HepG2 (cell line): ENCODE measurements around the gene VAMP5. TPM values are rescaled to one million over a fixed set of nuclear protein-coding genes. Genes with fewer than 3 reads are reported as not detected.
A peak's percentile ranks its signal among the peaks of the same experiment; 100 is the strongest.

ENCODE experiments used
- ARID3A ChIP-seq: IDR thresholded peaks from 2 replicates; pipeline ENCODE4 v1.6.1; 2012; ENCODE audit warnings: low read depth, low read length, improper control_type of control experiment
- DPF2 ChIP-seq: sonication (generic); formaldehyde crosslinking; IDR thresholded peaks from 2 replicates; pipeline ENCODE4 v1.4.0; 2020; ENCODE audit warnings: mild to moderate bottlenecking, low read depth, missing genetic modification reagents, borderline replicate concordance
- FOSL2 ChIP-seq: sonication (generic); formaldehyde crosslinking; IDR thresholded peaks from 2 replicates; pipeline ENCODE4 v1.4.0; 2020; ENCODE audit warnings: missing genetic modification reagents
- GMEB1 ChIP-seq: sonication (generic); formaldehyde crosslinking; IDR thresholded peaks from 2 replicates; pipeline ENCODE4 v1.5.1; 2020; ENCODE audit warnings: missing genetic modification reagents, mild to moderate bottlenecking, borderline replicate concordance
- MEIS2 ChIP-seq: sonication (generic); formaldehyde crosslinking; IDR thresholded peaks from 2 replicates; pipeline ENCODE4 v1.9.0; 2021; ENCODE audit warnings: mild to moderate bottlenecking, missing genetic modification reagents
- NAIF1 ChIP-seq: sonication (generic); formaldehyde crosslinking; IDR thresholded peaks from 2 replicates; pipeline ENCODE4 v1.5.0; 2020; ENCODE audit warnings: mild to moderate bottlenecking, missing genetic modification reagents, borderline replicate concordance
- RBAK ChIP-seq: sonication (generic); formaldehyde crosslinking; IDR thresholded peaks from 2 replicates; pipeline ENCODE4 v1.5.1; 2020; ENCODE audit warnings: mild to moderate bottlenecking, missing genetic modification reagents
- RNF219 ChIP-seq: sonication (generic); formaldehyde crosslinking; IDR thresholded peaks from 2 replicates; pipeline ENCODE4 v1.5.0; 2020; ENCODE audit warnings: mild to moderate bottlenecking, missing genetic modification reagents
- RORA ChIP-seq: sonication (generic); formaldehyde crosslinking; IDR thresholded peaks from 2 replicates; pipeline ENCODE4 v1.5.0; 2020; ENCODE audit warnings: mild to moderate bottlenecking, missing genetic modification reagents, moderate library complexity
- SKI ChIP-seq: fragments of 450-650 bp; IDR thresholded peaks from one replicate; pipeline ENCODE4 v1.6.1; 2018; ENCODE audit warnings: mild to moderate bottlenecking; ENCODE audit not compliant: partially characterized antibody
- STAG1 ChIP-seq: sonication (generic); formaldehyde crosslinking; IDR thresholded peaks from 2 replicates; pipeline ENCODE4 v1.4.0; 2020; ENCODE audit warnings: missing genetic modification reagents
- ZBTB14 ChIP-seq: sonication (generic); formaldehyde crosslinking; IDR thresholded peaks from 2 replicates; pipeline ENCODE4 v1.4.0; 2020; ENCODE audit warnings: missing genetic modification reagents
- ZNF225 ChIP-seq: sonication (generic); formaldehyde crosslinking; IDR thresholded peaks from 2 replicates; pipeline ENCODE4 v1.4.0; 2020; ENCODE audit warnings: mild to moderate bottlenecking, missing genetic modification reagents
- ZNF546 ChIP-seq: sonication (generic); formaldehyde crosslinking; conservative IDR thresholded peaks from 2 replicates; pipeline ENCODE4 v1.8.1; 2023; ENCODE audit warnings: mild to moderate bottlenecking, missing genetic modification reagents
- ZNF552 ChIP-seq: sonication (generic); formaldehyde crosslinking; IDR thresholded peaks from 2 replicates; pipeline ENCODE4 v1.9.0; 2022; ENCODE audit warnings: missing genetic modification reagents, mild to moderate bottlenecking, borderline replicate concordance
- ZNF646 ChIP-seq: sonication (generic); formaldehyde crosslinking; IDR thresholded peaks from 2 replicates; pipeline ENCODE4 v1.9.0; 2021; ENCODE audit warnings: mild to moderate bottlenecking, missing genetic modification reagents
- ZNF768 ChIP-seq: sonication (generic); formaldehyde crosslinking; IDR thresholded peaks from 2 replicates; pipeline ENCODE4 v1.4.0; 2020; ENCODE audit warnings: missing genetic modification reagents
- ZNF777 ChIP-seq: sonication (generic); formaldehyde crosslinking; IDR thresholded peaks from 2 replicates; pipeline ENCODE4 v1.4.0; 2020; ENCODE audit warnings: missing genetic modification reagents
- polyA plus RNA-seq, 8 experiments: library from polyadenylated mRNA; depleted of rRNA in 3 of 8; stranded (reverse) in 7 of 8; unstranded in 1 of 8; fragments of >200 nt; fragmentation: Illumina TruSeq in 4 of 8; extraction: Trizol in 4 of 8; gene quantifications; 2 replicates each; pipeline versions ENCODE4 v1.2.1 to v1.2.3, GENCODE V29; 2011 to 2016; ENCODE audit warnings: low read depth in 4 of 8, missing spikeins in 1 of 8, mixed read lengths in 1 of 8; ENCODE audit not compliant: insufficient read depth in 1 of 8
- total RNA-seq, 5 experiments: library from RNA; depleted of rRNA; stranded (reverse); fragments of >200 nt; fragmentation: Illumina TruSeq; extraction: Trizol; gene quantifications; 2 replicates each; pipeline ENCODE4 v1.2.3, GENCODE V29; 2016; ENCODE audit warnings: low read depth in 1 of 5

The VAMP5 gene
- total and polyA plus RNA-seq, 2 of the 13 experiments (the other 11 are each of a cell fraction or from before 2014, with no cell fraction given) = 7.2 to 56.7 TPM

- TF ChIP-seq GMEB1 (CRISPR knock-in tag) = no peak
- no peak for TF ChIP-seq ZNF646 (CRISPR knock-in tag)
- no peak for TF ChIP-seq ZNF225
- TF ChIP-seq RNF219 = no peak
- no peak for TF ChIP-seq NAIF1
- no peak for TF ChIP-seq DPF2 (CRISPR knock-in tag)
- no peak for TF ChIP-seq ZNF777 (CRISPR knock-in tag)
- no peak for TF ChIP-seq ARID3A
- TF ChIP-seq MEIS2 = no peak
- TF ChIP-seq FOSL2 (CRISPR knock-in tag) = peak; percentile 90
- TF ChIP-seq ZBTB14 = no peak
- TF ChIP-seq ZNF768 (CRISPR knock-in tag) = no peak
- TF ChIP-seq ZNF552 (CRISPR knock-in tag) = no peak
- TF ChIP-seq STAG1 = no peak
- TF ChIP-seq RORA (CRISPR knock-in tag) = no peak
- TF ChIP-seq ZNF546 (CRISPR knock-in tag) = no peak
- no peak for TF ChIP-seq SKI
- no peak for TF ChIP-seq RBAK (CRISPR knock-in tag)
Measured at GRCh38 chr2:85558160-85558559, 26.1 kb upstream of the VAMP5 start (continued).
